Caco-2 (cell line): ENCODE measurements around the gene GPR61. TPM values are rescaled to one million over a fixed set of nuclear protein-coding genes. Genes with fewer than 3 reads are reported as not detected.

Source experiments
- BruUV-seq: library from RNA; stranded (reverse); fragments of 400-500 nt; replicated peaks from 2 replicates; lab custom pipeline; 2021; lab: Mats Ljungman, UMichigan
- CTCF ChIA-PET: fragments of 300-600 bp; sonication (Branson Sonifier 250); formaldehyde crosslinking; loops from one replicate; lab custom pipeline; 2022; ENCODE audit warnings: antibody characterized with exemption; lab: Charles Lee
- POLR2A ChIA-PET: fragments of 300-600 bp; sonication (Branson Sonifier 250); formaldehyde crosslinking; loops from one replicate; lab custom pipeline; 2022; ENCODE audit warnings: antibody characterized with exemption; lab: Charles Lee
- DNase-seq, 2 experiments: peaks; one replicate each; pipeline versions ENCODE4 v3.0.0 to v3.0.0-alpha.2; 2020 to 2022
- H3K27me3 ChIP-seq: replicated peaks from 2 replicates; pipeline ENCODE4 v1.6.0; 2011; ENCODE audit warnings: low read length; ENCODE audit not compliant: control insufficient read depth, insufficient read depth
- H3K36me3 ChIP-seq: 2 replicates; pipeline ENCODE4 v1.5.1; 2011; ENCODE audit warnings: low read length; ENCODE audit not compliant: control insufficient read depth, insufficient read depth
- H3K4me1 ChIP-seq: fragments of 250-450 bp; sonication (Bioruptor Pico); 2 replicates; pipeline ENCODE4 v1.5.1; 2020; ENCODE audit warnings: mild to moderate bottlenecking
- H3K4me3 ChIP-seq: 2 replicates; pipeline ENCODE4 v1.5.1; 2011; ENCODE audit warnings: low read depth, mild to moderate bottlenecking, control low read depth, low read length
- H3K9me3 ChIP-seq: fragments of 250-450 bp; sonication (Bioruptor Pico); 2 replicates; pipeline ENCODE4 v1.5.1; 2020; ENCODE audit warnings: mild to moderate bottlenecking, moderate library complexity
- H3K27ac Mint-ChIP-seq: one replicate; pipeline ENCODE4 v1.8.0; 2022; ENCODE audit warnings: mixed read lengths; ENCODE audit not compliant: unreplicated experiment
- H3K27me3 Mint-ChIP-seq: one replicate; pipeline ENCODE4 v1.8.0; 2022; ENCODE audit warnings: mixed read lengths; ENCODE audit not compliant: insufficient read depth, unreplicated experiment
- H3K36me3 Mint-ChIP-seq: one replicate; pipeline ENCODE4 v1.8.0; 2022; ENCODE audit warnings: mild to moderate bottlenecking, mixed read lengths; ENCODE audit not compliant: insufficient read depth, unreplicated experiment
- H3K4me1 Mint-ChIP-seq: one replicate; pipeline ENCODE4 v1.8.0; 2022; ENCODE audit warnings: low read depth, mixed read lengths; ENCODE audit not compliant: unreplicated experiment
- H3K4me3 Mint-ChIP-seq: one replicate; pipeline ENCODE4 v1.8.0; 2022; ENCODE audit warnings: mild to moderate bottlenecking, moderate library complexity, mixed read lengths; ENCODE audit not compliant: unreplicated experiment
- H3K9me3 Mint-ChIP-seq: one replicate; pipeline ENCODE4 v1.8.0; 2022; ENCODE audit warnings: mixed read lengths; ENCODE audit not compliant: unreplicated experiment
- intact Hi-C: fragments of 100-400 bp; cut with micrococcal nuclease; formaldehyde crosslinking; loops from one replicate; pipeline ENCODE4 v1.10.0; 2022; ENCODE audit not compliant: unreplicated experiment
- total RNA-seq: library from RNA; stranded (reverse); gene quantifications from 2 replicates; pipeline ENCODE4 v1.2.3, GENCODE V29; 2022
- TF ChIP-seq, protein P1 (sequence below), 2 experiments: fragments of 200-600 bp in 1 of 2; IDR thresholded peaks; 1 replicate in 1 of 2; 2 replicates in 1 of 2; pipeline versions ENCODE4 v1.5.1 to v1.8.0; 2011 to 2022; ENCODE audit warnings: antibody characterized with exemption in 1 of 2, control low read depth in 1 of 2, inconsistent platforms in 1 of 2, low read depth in 1 of 2, low read length in 1 of 2, mild to moderate bottlenecking in 1 of 2, moderate library complexity in 1 of 2; ENCODE audit not compliant: insufficient read depth in 1 of 2, severe bottlenecking in 1 of 2, unreplicated experiment in 1 of 2

The GPR61 gene
- total RNA-seq, 1 experiment from 2014 or later = not detected

DNA sequence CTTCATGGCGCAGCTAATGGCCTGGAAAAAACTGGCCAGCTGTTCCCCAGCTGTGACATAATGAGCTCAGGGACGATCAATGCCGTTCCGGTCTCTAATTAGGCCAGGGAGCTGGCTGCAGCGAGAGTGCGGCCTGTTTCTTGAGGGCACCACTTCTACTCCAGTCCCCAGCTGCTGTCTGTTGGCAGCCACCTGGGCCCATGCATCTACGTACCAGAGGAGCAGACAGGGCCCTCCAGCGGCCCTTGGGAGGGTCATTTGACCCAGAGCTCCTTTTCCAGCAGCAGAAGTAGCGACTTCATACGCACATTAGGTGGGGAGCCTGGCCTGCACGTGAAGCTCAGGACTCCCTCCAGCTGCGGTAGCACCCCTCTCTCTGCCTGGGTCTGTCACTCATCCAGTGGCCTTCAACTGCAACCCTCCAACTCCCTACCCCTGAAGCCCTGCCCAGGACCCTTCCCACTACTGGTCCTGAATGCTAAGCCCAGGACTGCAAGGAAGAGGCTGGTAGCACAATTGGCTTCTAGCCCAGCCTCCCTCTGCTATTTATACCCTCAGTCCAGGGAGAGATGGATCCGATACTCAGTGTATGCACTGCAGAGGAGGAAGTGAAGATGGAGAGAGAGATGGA, 9.1 kb upstream of the GPR61 start:
- Histone ChIP-seq H3K4me3 (no peak overlapping the region), H3K36me3 (no peaks in the 10 kb centered on the region), H3K27me3 (no peaks in the 10 kb centered on the region), H3K9me3 (no peaks in the 10 kb centered on the region), H3K4me1 (no peaks in the 10 kb centered on the region; the same call in 1 of the 2 replicates)
- Mint-ChIP-seq H3K36me3 (peaks cover 4% of the 10 kb centered on the region), H3K9me3 (no peaks in the 10 kb centered on the region), H3K4me3 (no peak overlapping the region), H3K27ac (no peak overlapping the region), H3K4me1 (no peaks in the 10 kb centered on the region), H3K27me3 (peaks cover 9% of the 10 kb centered on the region)
- DNase-seq = no peak
- CTCF ChIA-PET = interaction anchor here (0.6 to 6.3 kb wide), 2 partner anchors 16 to 36 kb away, joined by 3 to 131 read pairs; partner anchors contain the start of gene CYB561D1
- no TSS peak for BruUV-seq
- POLR2A ChIA-PET = no interaction called here
- TF ChIP-seq, protein P1, sequence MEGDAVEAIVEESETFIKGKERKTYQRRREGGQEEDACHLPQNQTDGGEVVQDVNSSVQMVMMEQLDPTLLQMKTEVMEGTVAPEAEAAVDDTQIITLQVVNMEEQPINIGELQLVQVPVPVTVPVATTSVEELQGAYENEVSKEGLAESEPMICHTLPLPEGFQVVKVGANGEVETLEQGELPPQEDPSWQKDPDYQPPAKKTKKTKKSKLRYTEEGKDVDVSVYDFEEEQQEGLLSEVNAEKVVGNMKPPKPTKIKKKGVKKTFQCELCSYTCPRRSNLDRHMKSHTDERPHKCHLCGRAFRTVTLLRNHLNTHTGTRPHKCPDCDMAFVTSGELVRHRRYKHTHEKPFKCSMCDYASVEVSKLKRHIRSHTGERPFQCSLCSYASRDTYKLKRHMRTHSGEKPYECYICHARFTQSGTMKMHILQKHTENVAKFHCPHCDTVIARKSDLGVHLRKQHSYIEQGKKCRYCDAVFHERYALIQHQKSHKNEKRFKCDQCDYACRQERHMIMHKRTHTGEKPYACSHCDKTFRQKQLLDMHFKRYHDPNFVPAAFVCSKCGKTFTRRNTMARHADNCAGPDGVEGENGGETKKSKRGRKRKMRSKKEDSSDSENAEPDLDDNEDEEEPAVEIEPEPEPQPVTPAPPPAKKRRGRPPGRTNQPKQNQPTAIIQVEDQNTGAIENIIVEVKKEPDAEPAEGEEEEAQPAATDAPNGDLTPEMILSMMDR (IDR thresholded peaks at IDR 0.05; ENCODE audit: insufficient read depth in 1 of 2, low read depth in 1 of 2, low read length in 1 of 2, severe bottlenecking in 1 of 2, unreplicated experiment in 1 of 2) = no peak
- intact Hi-C loops = loop anchor here (5.0 kb wide), 2 partner anchors 103 to 268 kb away; partner anchors contain the start of gene PSMA5

DNA sequence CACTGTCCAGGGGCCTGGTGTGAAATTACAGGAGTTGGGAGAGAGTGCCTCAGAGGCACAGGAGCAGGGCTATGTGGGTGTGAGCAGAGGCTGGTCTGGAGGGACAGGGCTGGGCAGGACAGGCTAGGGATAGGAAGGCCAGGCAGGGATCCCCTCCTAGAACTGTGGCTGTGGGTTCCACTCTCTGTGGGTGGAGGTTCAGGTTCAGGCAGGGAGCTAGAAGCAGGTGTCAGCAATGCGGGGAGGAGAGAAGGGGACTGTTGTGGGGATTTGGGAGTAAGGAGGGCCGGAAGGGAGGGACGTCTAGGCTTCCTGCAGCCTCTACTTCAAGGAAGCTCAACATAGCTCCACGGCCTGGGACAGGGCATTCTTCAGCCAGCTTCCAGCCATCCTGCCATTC, 8.3 kb upstream of the GPR61 start:
- Mint-ChIP-seq H3K9me3 (no peaks in the 10 kb centered on the region), H3K4me1 (no peaks in the 10 kb centered on the region), H3K4me3 (no peak overlapping the region), H3K36me3 (peaks cover 4% of the 10 kb centered on the region), H3K27ac (no peak overlapping the region), H3K27me3 (peaks cover 1% of the 10 kb centered on the region)
- BruUV-seq = no TSS peak
- ChIA-PET POLR2A (no interaction called here), CTCF (interaction anchor here (0.9 to 6.3 kb wide), 2 partner anchors 37 to 48 kb away, joined by 4 to 131 read pairs; partner anchors contain the start of genes ATXN7L2 and CYB561D1)
- H3K9me3 ChIP-seq = no peaks in the 10 kb centered on the region
- no peaks in the 10 kb centered on the region for H3K36me3 ChIP-seq
- intact Hi-C loops = loop anchor here (5.0 kb wide), 2 partner anchors 104 to 269 kb away; partner anchors contain the start of gene PSMA5
- H3K4me3 ChIP-seq = no peak overlapping the region
- TF ChIP-seq, protein P1 (IDR thresholded peaks at IDR 0.05; ENCODE audit: insufficient read depth in 1 of 2, low read depth in 1 of 2, low read length in 1 of 2, severe bottlenecking in 1 of 2, unreplicated experiment in 1 of 2) = no peak
- H3K27me3 ChIP-seq = no peaks in the 10 kb centered on the region
- DNase-seq = no peak
- no peaks in the 10 kb centered on the region; the same call in 1 of the 2 replicates for H3K4me1 ChIP-seq

DNA sequence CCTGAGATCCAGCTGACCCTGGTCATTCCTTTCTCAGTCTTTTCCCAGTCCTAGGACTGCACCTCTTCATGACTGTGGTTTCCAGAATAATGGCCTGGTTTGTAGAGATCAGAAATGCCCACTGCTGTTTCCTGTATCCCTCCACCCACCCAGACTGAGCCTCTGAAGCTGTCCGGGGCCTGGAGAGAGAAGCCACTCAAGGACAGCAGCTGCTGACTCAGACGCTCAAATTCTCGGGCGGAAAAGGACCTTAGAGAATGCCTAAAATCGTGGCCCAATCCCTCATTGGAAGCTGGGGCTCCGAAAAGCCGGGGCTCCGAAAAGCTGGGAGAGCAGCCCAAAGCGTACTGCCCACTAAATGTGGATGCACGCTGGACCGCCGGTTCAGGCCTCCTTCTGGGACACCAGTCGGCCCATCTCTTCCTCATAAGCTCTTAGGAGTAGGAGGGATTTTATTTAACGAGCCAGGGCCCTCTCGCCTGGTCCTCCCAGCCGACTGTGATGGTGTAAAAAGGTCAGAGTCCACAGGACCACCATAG, 7.8 kb upstream of the GPR61 start:
- Mint-ChIP-seq H3K4me3 (no peak overlapping the region), H3K4me1 (no peaks in the 10 kb centered on the region), H3K9me3 (no peaks in the 10 kb centered on the region), H3K27ac (no peak overlapping the region), H3K36me3 (peaks cover 4% of the 10 kb centered on the region), H3K27me3 (no peaks in the 10 kb centered on the region)
- H3K36me3 ChIP-seq = no peaks in the 10 kb centered on the region
- intact Hi-C loops = loop anchor here (1.0 to 5.0 kb wide), 5 partner anchors 34 to 270 kb away; partner anchors contain the start of genes CYB561D1 and PSMA5
- no peak overlapping the region for H3K4me3 ChIP-seq
- BruUV-seq = no TSS peak
- no peaks in the 10 kb centered on the region; the same call in 1 of the 2 replicates for H3K4me1 ChIP-seq
- no peaks in the 10 kb centered on the region for H3K9me3 ChIP-seq
- CTCF ChIA-PET = interaction anchor here (0.9 to 6.3 kb wide), 8 partner anchors 14 to 500 kb away, joined by 3 to 131 read pairs (median 4); partner anchors contain the start of genes AMIGO1, ATXN7L2 and CYB561D1
- H3K27me3 ChIP-seq = no peaks in the 10 kb centered on the region
- TF ChIP-seq, protein P1 (IDR thresholded peaks at IDR 0.05; ENCODE audit: insufficient read depth in 1 of 2, low read depth in 1 of 2, low read length in 1 of 2, severe bottlenecking in 1 of 2, unreplicated experiment in 1 of 2) = no peak
- DNase-seq = no peak
- POLR2A ChIA-PET = no interaction called here
